SIG-M5 (cell line): ENCODE measurements around the gene RNFT2.

Source experiments
- DNase-seq: peaks from one replicate; lab custom pipeline; 2025; lab: John Stamatoyannopoulos, UW

RNFT2 gene

GRCh38 chr12:116879509-116880212, 141.5 kb downstream of the RNFT2 start:
- DNase-seq, result no peak

- DNase-seq, result no peak
Observed at GRCh38 chr12:116880213-116880816, 142.2 kb downstream of the RNFT2 start.

- DNase-seq, result no peak
Observed at GRCh38 chr12:116880817-116881324, 142.8 kb downstream of the RNFT2 start.

- no peak for DNase-seq
Observed at GRCh38 chr12:116881325-116881876, 143.3 kb downstream of the RNFT2 start, which contains the start of gene HRK. TSS of gene HRK (minus strand) at chr12:116881441. CDS start at chr12:116881307, 134 bp downstream.

GRCh38 chr12:116881877-116882507, 143.9 kb downstream of the RNFT2 start:
- no peak for DNase-seq

GRCh38 chr12:116882742-116883141, 144.6 kb downstream of the RNFT2 start:
- DNase-seq, result no peak

GRCh38 chr12:116884871-116885270, 146.8 kb downstream of the RNFT2 start:
- DNase-seq, result no peak

- peak; percentile 86 for DNase-seq
Observed at GRCh38 chr12:116885491-116885890, 147.4 kb downstream of the RNFT2 start.

GRCh38 chr12:116887244-116887643, 149.1 kb downstream of the RNFT2 start:
- DNase-seq, result no peak

- DNase-seq, result no peak
Observed at GRCh38 chr12:116887897-116888296, 149.8 kb downstream of the RNFT2 start.

GRCh38 chr12:116890330-116890729, 152.2 kb downstream of the RNFT2 start:
- no peak for DNase-seq

GRCh38 chr12:116891019-116891418, 152.9 kb downstream of the RNFT2 start:
- DNase-seq, result no peak

GRCh38 chr12:116892349-116893140, 154.4 kb downstream of the RNFT2 start:
- no peak for DNase-seq

GRCh38 chr12:116894913-116895312, 156.8 kb downstream of the RNFT2 start:
- DNase-seq, result no peak

- DNase-seq, result no peak
Observed at GRCh38 chr12:116896411-116896924, 158.4 kb downstream of the RNFT2 start.

GRCh38 chr12:116897476-116897875, 159.4 kb downstream of the RNFT2 start:
- no peak for DNase-seq

GRCh38 chr12:116898669-116899068, 160.6 kb downstream of the RNFT2 start:
- DNase-seq, result no peak

- DNase-seq, result no peak
Observed at GRCh38 chr12:116901612-116902011, 163.5 kb downstream of the RNFT2 start.
